Right kidney (tissue), 1 donor: ENCODE data around the gene SLC25A13.
"Not testable (repeated sequence)": the region's sequence is repeated elsewhere in the genome, so short reads cannot be mapped to it uniquely, and the experiment has no call there.

ENCODE experiments used
- DNase-seq: peaks from one replicate; pipeline ENCODE4 v3.0.0-alpha.2; 2016

SLC25A13 gene

GRCh38 chr7:96154506-96154905 is 167.4 kb downstream of the SLC25A13 start:
- DNase-seq: not testable (repeated sequence)

GRCh38 chr7:96152706-96153105 is 169.2 kb downstream of the SLC25A13 start:
- DNase-seq: no peak

- no peak for DNase-seq
These were observed 170.0 kb downstream of the SLC25A13 start for GRCh38 chr7:96151889-96152288.

GRCh38 chr7:96144260-96144526 is 177.7 kb downstream of the SLC25A13 start:
- DNase-seq: no peak

- no peak for DNase-seq
These were observed 178.2 kb downstream of the SLC25A13 start for GRCh38 chr7:96143495-96144259.

GRCh38 chr7:96136600-96137239 is 185.2 kb downstream of the SLC25A13 start:
- DNase-seq: no peak

GRCh38 chr7:96135241-96135640 is 186.7 kb downstream of the SLC25A13 start:
- no peak for DNase-seq

- DNase-seq: no peak
These were observed 190.4 kb downstream of the SLC25A13 start for GRCh38 chr7:96131525-96131924.

GRCh38 chr7:96127746-96128145 is 194.2 kb downstream of the SLC25A13 start:
- DNase-seq: no peak

- no peak for DNase-seq
These were observed 195.5 kb downstream of the SLC25A13 start for GRCh38 chr7:96126382-96126781.

- DNase-seq: no peak
These were observed 199.2 kb downstream of the SLC25A13 start for GRCh38 chr7:96122746-96123145.

- DNase-seq: no peak
These were observed 200.1 kb downstream of the SLC25A13 start for GRCh38 chr7:96121752-96122151.

- no peak for DNase-seq
These were observed 201.3 kb downstream of the SLC25A13 start for GRCh38 chr7:96120445-96121225.

GRCh38 chr7:96118449-96119001 is 203.4 kb downstream of the SLC25A13 start:
- DNase-seq: no peak

GRCh38 chr7:96116173-96116572 is 205.7 kb downstream of the SLC25A13 start:
- no peak for DNase-seq

- no peak for DNase-seq
These were observed 207.7 kb downstream of the SLC25A13 start for GRCh38 chr7:96114190-96114589.

GRCh38 chr7:96111405-96111804 is 210.5 kb downstream of the SLC25A13 start:
- no peak for DNase-seq

- no peak for DNase-seq
These were observed 216.9 kb downstream of the SLC25A13 start for GRCh38 chr7:96104984-96105383.

- no peak for DNase-seq
These were observed 219.6 kb downstream of the SLC25A13 start for GRCh38 chr7:96102096-96102811.

GRCh38 chr7:96100737-96101136 is 221.2 kb downstream of the SLC25A13 start:
- no peak for DNase-seq

- no peak for DNase-seq
These were observed 224.1 kb downstream of the SLC25A13 start for GRCh38 chr7:96097835-96098234.

- DNase-seq: no peak
These were observed 228.5 kb downstream of the SLC25A13 start for GRCh38 chr7:96093435-96093834.

GRCh38 chr7:96090756-96091155 is 231.1 kb downstream of the SLC25A13 start:
- no peak for DNase-seq
